ENCODE measurements around the gene ESRRA.
"Not testable (repeated sequence)": the region's sequence is repeated elsewhere in the genome, so short reads cannot be mapped to it uniquely, and the experiment has no call there.

The ESRRA gene

DNA sequence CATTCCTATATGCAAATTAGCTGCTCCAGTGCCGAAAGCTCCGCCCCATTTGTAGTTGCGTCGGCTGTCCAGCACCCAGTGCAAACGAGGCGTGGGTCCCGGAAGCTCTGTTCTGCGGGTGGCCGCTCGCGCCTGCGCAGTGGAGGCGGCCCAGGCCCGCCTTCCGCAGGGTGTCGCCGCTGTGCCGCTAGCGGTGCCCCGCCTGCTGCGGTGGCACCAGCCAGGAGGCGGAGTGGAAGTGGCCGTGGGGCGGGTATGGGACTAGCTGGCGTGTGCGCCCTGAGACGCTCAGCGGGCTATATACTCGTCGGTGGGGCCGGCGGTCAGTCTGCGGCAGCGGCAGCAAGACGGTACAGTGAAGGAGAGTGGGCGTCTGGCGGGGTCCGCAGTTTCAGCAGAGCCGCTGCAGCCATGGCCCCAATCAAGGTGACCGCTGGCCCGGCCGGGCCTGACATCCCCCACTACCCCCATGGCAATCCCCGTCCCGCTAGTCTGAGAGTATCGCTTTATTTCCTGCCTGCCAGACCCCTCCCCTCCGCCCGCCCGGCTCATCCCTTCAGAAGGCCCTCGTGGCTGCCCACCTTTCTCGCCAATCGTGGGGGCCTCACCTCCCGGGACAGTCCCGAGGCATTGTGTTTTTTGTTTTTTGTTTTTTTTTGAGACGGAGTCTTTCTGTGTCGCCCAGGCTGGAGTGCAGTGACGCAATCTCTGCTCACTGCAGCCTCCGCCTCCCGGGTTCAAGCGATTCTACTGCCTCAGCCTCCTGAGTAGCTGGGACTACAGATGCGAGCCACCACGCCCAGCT lies 12.8 kb downstream of the ESRRA start, which contains the start of gene PRDX5:
TSS of gene PRDX5 (plus strand) at position 161 of the 805 bp plus-strand sequence. CDS start at position 256, 95 bp downstream.
- H3K9ac ChIP-seq (ENCODE audit: insufficient read length), result peak within 1 kb of the TSS; percentile 97
- no peaks in the 10 kb centered on the region for H3K9me3 ChIP-seq (ENCODE audit: low read depth, low read length)
- H3K27ac ChIP-seq, result peak within 1 kb of the TSS; percentile 100
- TF ChIP-seq FOXP2 (optimal IDR thresholded peaks at IDR 0.05; ENCODE audit: control extremely low read depth, extremely low read length, insufficient read depth), result no peak
- TF ChIP-seq POLR2AphosphoS5 (IDR thresholded peaks at IDR 0.05; ENCODE audit: borderline replicate concordance, low read depth, low read length), result peak; percentile 72
- peaks cover 5% of the 10 kb centered on the region; the same call in 1 of the 2 replicates for H3K36me3 ChIP-seq (ENCODE audit: insufficient read depth, low read length)
- peak; percentile 90 for DNase-seq (ENCODE audit: low read depth, low spot score)
- H3K4me3 ChIP-seq, result peak within 1 kb of the TSS; percentile 96

DNA sequence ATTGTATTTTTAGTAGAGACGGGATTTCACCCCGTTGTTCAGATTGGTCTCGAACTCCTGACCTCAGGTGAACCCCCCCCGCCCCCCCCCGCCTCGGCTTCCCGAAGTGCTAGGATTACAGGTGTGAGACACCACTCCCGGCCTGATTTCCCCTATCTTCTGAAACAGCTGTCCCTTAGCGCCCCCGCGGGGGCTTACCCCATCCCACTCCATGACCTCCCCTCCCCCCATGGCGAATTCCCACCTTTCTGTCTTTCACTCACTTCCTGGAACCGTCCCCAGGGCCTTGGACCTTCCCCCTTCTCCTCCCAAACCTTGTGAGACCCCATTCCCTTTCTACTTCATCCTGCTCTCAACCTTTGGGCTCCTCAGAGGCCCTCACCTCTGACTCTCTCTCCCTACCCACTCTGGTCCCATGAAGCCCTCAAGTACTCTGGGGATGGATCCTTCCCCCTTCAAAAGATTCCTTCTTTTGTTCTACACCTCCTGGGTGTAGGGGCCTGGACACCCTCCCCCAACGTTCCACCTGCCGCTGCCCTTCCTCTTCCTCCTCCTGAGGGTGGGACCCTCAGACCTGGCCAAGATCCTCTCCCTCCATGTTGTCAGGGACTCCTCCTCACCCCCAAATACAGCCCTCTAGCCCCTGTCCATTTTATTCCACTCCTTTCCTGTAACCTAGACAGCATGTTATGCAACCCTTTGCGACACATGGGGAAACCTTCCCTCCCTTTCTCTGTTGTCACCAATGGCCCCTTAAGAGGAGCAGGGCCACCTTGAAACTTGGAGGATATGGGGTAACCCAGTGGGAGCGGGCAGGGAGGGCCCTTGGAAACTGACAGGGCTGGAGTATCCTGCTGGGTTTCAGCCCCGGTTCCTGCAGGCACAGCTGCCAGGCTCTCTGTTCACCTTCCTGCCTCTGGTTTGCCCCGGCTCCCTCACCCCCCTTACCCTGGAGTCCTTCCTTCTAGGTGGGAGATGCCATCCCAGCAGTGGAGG lies 13.7 kb downstream of the ESRRA start:
- H3K9ac ChIP-seq (ENCODE audit: insufficient read length), result peak overlapping the region; percentile 97
- no peaks in the 10 kb centered on the region for H3K9me3 ChIP-seq (ENCODE audit: low read depth, low read length)
- H3K27ac ChIP-seq, result no peak overlapping the region
- no peak for TF ChIP-seq EZH2 (IDR thresholded peaks at IDR 0.05)
- DNase-seq (ENCODE audit: low read depth, low spot score), result no peak
- peaks cover 5% of the 10 kb centered on the region; the same call in 1 of the 2 replicates for H3K36me3 ChIP-seq (ENCODE audit: insufficient read depth, low read length)
- peak overlapping the region; percentile 96 for H3K4me3 ChIP-seq

DNA sequence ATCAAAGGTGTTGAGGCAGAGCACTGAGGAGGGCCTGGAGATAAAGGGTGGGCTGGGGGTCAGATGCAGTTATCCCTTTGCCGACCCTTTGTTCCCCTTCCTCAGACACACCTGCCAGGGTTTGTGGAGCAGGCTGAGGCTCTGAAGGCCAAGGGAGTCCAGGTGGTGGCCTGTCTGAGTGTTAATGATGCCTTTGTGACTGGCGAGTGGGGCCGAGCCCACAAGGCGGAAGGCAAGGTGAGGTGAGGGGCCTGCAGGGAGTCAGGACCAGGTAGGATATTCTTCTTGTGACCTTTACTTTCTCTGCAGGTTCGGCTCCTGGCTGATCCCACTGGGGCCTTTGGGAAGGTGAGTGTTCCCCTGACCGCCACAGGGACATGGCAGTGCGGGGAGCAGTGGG lies 15.2 kb downstream of the ESRRA start:
- H3K9me3 ChIP-seq (ENCODE audit: low read depth, low read length), result no peaks in the 10 kb centered on the region
- no peak overlapping the region for H3K27ac ChIP-seq
- H3K9ac ChIP-seq (ENCODE audit: insufficient read length), result no peak overlapping the region
- no peaks in the 10 kb centered on the region; the same call in 1 of the 2 replicates for H3K36me3 ChIP-seq (ENCODE audit: insufficient read depth, low read length)
- no peak overlapping the region for H3K4me3 ChIP-seq
- no peak for DNase-seq (ENCODE audit: low read depth, low spot score)
- TF ChIP-seq POLR2AphosphoS5 (IDR thresholded peaks at IDR 0.05; ENCODE audit: borderline replicate concordance, low read depth, low read length) (no peak), FOXP2 (optimal IDR thresholded peaks at IDR 0.05; ENCODE audit: control extremely low read depth, extremely low read length, insufficient read depth) (no peak), EZH2 (IDR thresholded peaks at IDR 0.05) (no peak)

- Histone ChIP-seq H3K36me3 (ENCODE audit: insufficient read depth, low read length) (no peaks in the 10 kb centered on the region; the same call in 1 of the 2 replicates), H3K4me3 (no peak overlapping the region), H3K27ac (no peak overlapping the region), H3K9ac (ENCODE audit: insufficient read length) (no peak overlapping the region), H3K9me3 (ENCODE audit: low read depth, low read length) (no peaks in the 10 kb centered on the region)
- no peak for DNase-seq (ENCODE audit: low read depth, low spot score)
- TF ChIP-seq POLR2AphosphoS5 (IDR thresholded peaks at IDR 0.05; ENCODE audit: borderline replicate concordance, low read depth, low read length) (no peak), FOXP2 (optimal IDR thresholded peaks at IDR 0.05; ENCODE audit: control extremely low read depth, extremely low read length, insufficient read depth) (no peak), EZH2 (IDR thresholded peaks at IDR 0.05) (no peak)
Measured at GRCh38 chr11:64321026-64321425, 15.7 kb downstream of the ESRRA start.

DNA sequence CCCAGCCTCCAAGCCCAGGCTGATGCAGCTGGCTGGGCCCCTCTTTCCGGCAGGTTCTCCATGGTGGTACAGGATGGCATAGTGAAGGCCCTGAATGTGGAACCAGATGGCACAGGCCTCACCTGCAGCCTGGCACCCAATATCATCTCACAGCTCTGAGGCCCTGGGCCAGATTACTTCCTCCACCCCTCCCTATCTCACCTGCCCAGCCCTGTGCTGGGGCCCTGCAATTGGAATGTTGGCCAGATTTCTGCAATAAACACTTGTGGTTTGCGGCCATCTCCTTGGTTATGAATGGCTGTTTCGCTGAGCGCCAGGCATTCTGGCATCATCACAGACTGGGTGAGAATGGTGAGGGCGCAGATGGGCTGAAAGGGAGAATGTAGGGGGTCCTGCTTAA lies 16.2 kb downstream of the ESRRA start:
- Histone ChIP-seq H3K4me3 (no peak overlapping the region), H3K27ac (no peak overlapping the region), H3K9me3 (ENCODE audit: low read depth, low read length) (no peaks in the 10 kb centered on the region), H3K36me3 (ENCODE audit: insufficient read depth, low read length) (no peaks in the 10 kb centered on the region; the same call in 1 of the 2 replicates), H3K9ac (ENCODE audit: insufficient read length) (no peak overlapping the region)
- no peak for TF ChIP-seq FOXP2 (optimal IDR thresholded peaks at IDR 0.05; ENCODE audit: control extremely low read depth, extremely low read length, insufficient read depth)
- TF ChIP-seq EZH2 (IDR thresholded peaks at IDR 0.05), result no peak
- TF ChIP-seq POLR2AphosphoS5 (IDR thresholded peaks at IDR 0.05; ENCODE audit: borderline replicate concordance, low read depth, low read length), result no peak
- no peak for DNase-seq (ENCODE audit: low read depth, low spot score)

GRCh38 chr11:64322925-64323260 lies 17.6 kb downstream of the ESRRA start:
- Histone ChIP-seq H3K4me3 (no peak overlapping the region), H3K9me3 (ENCODE audit: low read depth, low read length) (no peaks in the 10 kb centered on the region), H3K9ac (ENCODE audit: insufficient read length) (no peak overlapping the region), H3K36me3 (ENCODE audit: insufficient read depth, low read length) (no peaks in the 10 kb centered on the region; the same call in 1 of the 2 replicates), H3K27ac (no peak overlapping the region)
- DNase-seq (ENCODE audit: low read depth, low spot score), result no peak
- no peak for TF ChIP-seq FOXP2 (optimal IDR thresholded peaks at IDR 0.05; ENCODE audit: control extremely low read depth, extremely low read length, insufficient read depth)
- no peak for TF ChIP-seq EZH2 (IDR thresholded peaks at IDR 0.05)
- no peak for TF ChIP-seq POLR2AphosphoS5 (IDR thresholded peaks at IDR 0.05; ENCODE audit: borderline replicate concordance, low read depth, low read length)

DNA sequence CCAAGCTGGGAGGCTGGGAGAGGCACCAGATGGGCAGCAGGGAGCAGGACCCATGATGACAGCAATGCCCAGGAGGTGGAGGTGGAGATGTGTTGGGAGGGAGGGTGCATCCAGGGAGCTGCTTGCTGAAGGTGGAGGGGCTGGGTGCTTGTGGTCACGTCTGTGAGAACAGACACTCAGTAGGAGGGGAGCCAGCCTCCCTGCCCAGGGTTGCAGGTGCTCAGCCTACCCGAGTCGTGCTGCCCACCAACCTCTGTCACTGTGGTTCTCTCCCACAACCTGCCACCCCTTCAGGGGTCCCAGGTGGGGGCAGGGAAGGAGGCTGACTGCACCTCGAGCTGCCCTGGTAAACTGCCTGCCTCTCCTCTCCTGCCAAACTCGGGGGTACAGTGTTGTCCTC lies 18.0 kb downstream of the ESRRA start:
- no peak overlapping the region for H3K27ac ChIP-seq
- H3K9ac ChIP-seq (ENCODE audit: insufficient read length), result no peak overlapping the region
- no peak for TF ChIP-seq POLR2AphosphoS5 (IDR thresholded peaks at IDR 0.05; ENCODE audit: borderline replicate concordance, low read depth, low read length)
- TF ChIP-seq FOXP2 (optimal IDR thresholded peaks at IDR 0.05; ENCODE audit: control extremely low read depth, extremely low read length, insufficient read depth), result no peak
- no peak for TF ChIP-seq EZH2 (IDR thresholded peaks at IDR 0.05)
- H3K36me3 ChIP-seq (ENCODE audit: insufficient read depth, low read length), result no peaks in the 10 kb centered on the region; the same call in 1 of the 2 replicates
- H3K4me3 ChIP-seq, result no peak overlapping the region
- DNase-seq (ENCODE audit: low read depth, low spot score), result no peak
- H3K9me3 ChIP-seq (ENCODE audit: low read depth, low read length), result no peaks in the 10 kb centered on the region

DNA sequence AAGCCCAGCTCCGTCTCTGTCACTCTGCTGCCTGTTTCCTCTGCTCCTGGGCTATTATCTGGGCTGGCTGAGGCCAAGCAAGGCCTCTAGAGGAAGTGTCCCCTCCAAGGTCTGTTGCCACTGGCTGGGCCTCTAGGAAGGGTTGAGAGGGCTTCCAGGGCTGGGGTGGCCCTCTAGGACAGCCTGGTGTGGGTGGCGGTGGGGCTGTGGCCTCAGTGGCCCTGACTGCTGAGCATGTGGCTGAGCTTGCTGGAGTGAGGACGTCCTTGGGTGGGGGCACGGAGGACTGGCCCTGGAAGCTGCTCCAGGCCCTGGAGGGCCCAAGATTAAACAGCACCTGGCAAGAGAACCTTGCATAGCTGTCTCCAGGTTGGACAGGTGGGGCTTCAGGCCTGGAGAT lies 18.7 kb downstream of the ESRRA start:
- not testable (repeated sequence) for DNase-seq (ENCODE audit: low read depth, low spot score); H3K36me3 ChIP-seq (ENCODE audit: insufficient read depth, low read length); H3K27ac ChIP-seq; H3K9ac ChIP-seq (ENCODE audit: insufficient read length); H3K9me3 ChIP-seq (ENCODE audit: low read depth, low read length); H3K4me3 ChIP-seq
